HL-60 (cell line): Measurements from ENCODE around the gene RNFT2.
A peak's percentile ranks its signal among the peaks of the same experiment; 100 is the strongest.

ENCODE experiments used
- DNase-seq, 2 experiments: peaks; one replicate each; pipeline ENCODE4 v3.0.0-alpha.2; 2010 to 2020; ENCODE audit warnings: low read depth in 1 of 2, low spot score in 1 of 2
- H3K27ac ChIP-seq: fragments of 250-450 bp; sonication (Bioruptor Pico); replicated peaks from 2 replicates; pipeline ENCODE4 v1.5.1; 2020; ENCODE audit warnings: mild to moderate bottlenecking, moderate library complexity
- H3K27me3 ChIP-seq: fragments of 250-450 bp; sonication (Bioruptor Pico); 2 replicates; pipeline ENCODE4 v1.5.1; 2021; ENCODE audit warnings: mild to moderate bottlenecking, moderate library complexity; ENCODE audit not compliant: insufficient read depth, poor library complexity, severe bottlenecking
- H3K4me3 ChIP-seq: replicated peaks from 2 replicates; pipeline ENCODE4 v1.5.1; 2011; ENCODE audit warnings: mild to moderate bottlenecking, control low read depth, low read length; ENCODE audit not compliant: insufficient read depth
- GABPA ChIP-seq: IDR thresholded peaks from 2 replicates; pipeline ENCODE4 v1.6.1; 2012; ENCODE audit warnings: low read depth
- POLR2AphosphoS5 ChIP-seq: IDR thresholded peaks from 2 replicates; pipeline ENCODE4 v1.6.1; 2012; ENCODE audit warnings: low read depth
- SPI1 ChIP-seq: IDR thresholded peaks from 2 replicates; pipeline ENCODE4 v1.6.1; 2012; ENCODE audit warnings: low read depth, mild to moderate bottlenecking, borderline replicate concordance
- TF ChIP-seq, protein P1 (sequence below): IDR thresholded peaks from one replicate; pipeline ENCODE4 v1.5.1; 2011; ENCODE audit warnings: low read length, control low read depth, inconsistent platforms; ENCODE audit not compliant: insufficient read depth
- TF ChIP-seq, protein P2 (sequence below): IDR thresholded peaks from 2 replicates; pipeline ENCODE4 v1.6.1; 2012; ENCODE audit warnings: low read depth; ENCODE audit not compliant: insufficient replicate concordance

RNFT2 gene

DNA sequence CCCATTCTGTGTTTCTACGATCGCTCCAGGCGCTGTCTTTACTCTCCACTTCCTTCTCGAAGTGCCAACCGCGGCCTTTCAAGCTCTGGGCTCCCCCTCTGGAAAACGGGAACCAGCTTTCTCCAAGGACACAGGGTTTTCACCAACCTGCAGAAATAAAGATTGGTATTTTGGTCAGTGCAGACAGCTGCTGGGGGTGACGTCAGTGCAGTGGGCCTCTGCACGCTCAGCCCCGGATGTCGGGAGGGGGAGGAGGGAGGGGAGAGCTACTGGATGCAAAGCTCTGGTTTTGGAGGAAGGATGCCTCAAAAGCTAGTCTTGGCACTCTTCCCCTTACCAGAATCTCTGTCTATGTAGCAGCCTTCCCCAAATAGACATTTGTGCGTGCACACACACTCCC lies 123.2 kb downstream of the RNFT2 start:
- TF ChIP-seq GABPA, result no peak
- no peak for TF ChIP-seq SPI1
- peak in 1 of 2 experiments; percentile 17 for DNase-seq
- Histone ChIP-seq H3K27me3 (peaks cover 3% of the 10 kb centered on the region), H3K4me3 (no peak overlapping the region), H3K27ac (no peak overlapping the region)

DNA sequence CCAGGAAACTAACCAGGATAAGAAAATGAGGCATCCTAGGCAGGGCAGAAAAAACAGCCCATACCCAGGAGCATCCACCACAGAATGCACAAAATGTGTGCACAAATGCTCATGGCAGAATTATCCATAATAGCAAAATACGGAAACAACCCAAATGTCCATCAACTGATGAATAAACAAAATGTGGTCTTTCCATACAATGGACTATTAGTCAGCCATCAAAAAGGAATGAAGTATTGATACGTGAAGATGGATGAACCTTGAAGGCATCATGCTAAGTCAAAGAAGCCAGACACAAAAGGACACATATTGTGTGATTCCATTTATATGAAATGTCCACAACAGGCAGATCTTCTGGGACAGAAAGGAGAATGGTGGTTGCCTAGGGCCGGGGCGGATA lies 124.1 kb downstream of the RNFT2 start:
- peaks cover 3% of the 10 kb centered on the region for H3K27me3 ChIP-seq
- H3K27ac ChIP-seq, result no peak overlapping the region
- no peak for DNase-seq
- no peak for TF ChIP-seq SPI1
- H3K4me3 ChIP-seq, result no peak overlapping the region

DNA sequence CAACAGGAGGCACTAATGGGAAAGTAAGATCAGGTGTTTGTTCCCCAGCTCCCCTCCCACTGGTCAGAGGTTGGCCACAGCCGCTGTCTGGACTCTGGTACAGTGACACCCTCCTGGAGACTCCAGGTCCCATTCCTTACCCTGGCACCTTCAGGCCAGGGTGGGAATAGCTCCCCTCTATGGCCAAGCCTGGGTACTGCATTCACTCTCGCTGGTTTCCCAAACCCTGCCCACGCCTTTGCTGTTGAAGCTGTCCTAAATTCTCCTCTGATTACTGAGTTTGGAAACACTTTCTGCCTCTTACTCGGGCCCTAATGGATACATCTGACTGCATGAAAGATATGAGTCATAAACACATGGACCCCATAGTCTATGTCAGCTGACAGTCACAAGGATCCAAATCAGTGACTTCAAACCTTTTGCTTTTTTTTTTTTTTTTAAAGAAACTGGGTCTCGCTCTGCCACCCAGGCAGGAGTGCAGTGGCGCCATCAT lies 125.2 kb downstream of the RNFT2 start:
- Histone ChIP-seq H3K27ac (no peak overlapping the region), H3K4me3 (no peak overlapping the region), H3K27me3 (peaks cover 3% of the 10 kb centered on the region)
- no peak for TF ChIP-seq GABPA
- TF ChIP-seq, protein P1, sequence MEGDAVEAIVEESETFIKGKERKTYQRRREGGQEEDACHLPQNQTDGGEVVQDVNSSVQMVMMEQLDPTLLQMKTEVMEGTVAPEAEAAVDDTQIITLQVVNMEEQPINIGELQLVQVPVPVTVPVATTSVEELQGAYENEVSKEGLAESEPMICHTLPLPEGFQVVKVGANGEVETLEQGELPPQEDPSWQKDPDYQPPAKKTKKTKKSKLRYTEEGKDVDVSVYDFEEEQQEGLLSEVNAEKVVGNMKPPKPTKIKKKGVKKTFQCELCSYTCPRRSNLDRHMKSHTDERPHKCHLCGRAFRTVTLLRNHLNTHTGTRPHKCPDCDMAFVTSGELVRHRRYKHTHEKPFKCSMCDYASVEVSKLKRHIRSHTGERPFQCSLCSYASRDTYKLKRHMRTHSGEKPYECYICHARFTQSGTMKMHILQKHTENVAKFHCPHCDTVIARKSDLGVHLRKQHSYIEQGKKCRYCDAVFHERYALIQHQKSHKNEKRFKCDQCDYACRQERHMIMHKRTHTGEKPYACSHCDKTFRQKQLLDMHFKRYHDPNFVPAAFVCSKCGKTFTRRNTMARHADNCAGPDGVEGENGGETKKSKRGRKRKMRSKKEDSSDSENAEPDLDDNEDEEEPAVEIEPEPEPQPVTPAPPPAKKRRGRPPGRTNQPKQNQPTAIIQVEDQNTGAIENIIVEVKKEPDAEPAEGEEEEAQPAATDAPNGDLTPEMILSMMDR, result peak; percentile 46
- TF ChIP-seq SPI1, result no peak
- no peak for DNase-seq

DNA sequence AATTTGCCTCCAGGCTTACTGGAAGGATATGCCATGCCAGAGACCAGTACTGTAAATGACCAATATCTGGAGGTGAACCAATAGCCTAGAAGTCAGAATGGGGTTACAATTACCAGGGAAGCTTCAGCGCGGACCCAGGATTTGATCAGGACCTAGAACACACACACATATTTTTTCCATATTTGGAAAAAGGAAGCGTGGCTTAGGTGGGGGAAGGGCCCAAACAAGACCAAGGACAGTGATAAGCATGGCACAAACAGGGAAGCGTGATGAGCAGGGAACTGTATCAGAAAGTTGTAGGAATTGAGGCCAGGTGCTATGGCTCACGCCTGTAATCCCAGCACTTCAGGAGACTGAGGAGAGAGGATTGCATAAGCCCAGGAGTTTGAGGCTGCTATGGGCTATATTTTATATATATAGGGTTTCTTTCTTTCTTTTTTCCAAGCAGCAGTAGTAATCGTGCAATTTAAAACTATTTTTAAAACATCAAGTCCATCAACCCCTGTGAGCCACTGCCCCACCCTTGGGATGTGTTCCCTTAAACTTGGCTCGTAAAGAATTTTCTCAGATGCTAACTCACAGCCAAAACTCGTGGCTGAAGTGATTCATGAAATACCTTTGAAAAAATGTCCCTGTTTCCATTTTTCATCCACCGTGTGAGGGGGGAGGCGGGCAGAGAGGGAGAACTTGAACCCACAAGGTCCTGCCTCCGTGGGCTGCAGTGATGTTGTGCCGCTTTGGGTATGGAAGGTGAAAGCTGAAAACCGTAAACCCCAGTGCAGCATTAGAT lies 126.5 kb downstream of the RNFT2 start:
- no peak overlapping the region for H3K4me3 ChIP-seq
- peaks cover 3% of the 10 kb centered on the region for H3K27me3 ChIP-seq
- H3K27ac ChIP-seq, result no peak overlapping the region
- TF ChIP-seq POLR2AphosphoS5 (no peak), SPI1 (no peak), GABPA (no peak)
- TF ChIP-seq, protein P1, result no peak
- TF ChIP-seq, protein P2, sequence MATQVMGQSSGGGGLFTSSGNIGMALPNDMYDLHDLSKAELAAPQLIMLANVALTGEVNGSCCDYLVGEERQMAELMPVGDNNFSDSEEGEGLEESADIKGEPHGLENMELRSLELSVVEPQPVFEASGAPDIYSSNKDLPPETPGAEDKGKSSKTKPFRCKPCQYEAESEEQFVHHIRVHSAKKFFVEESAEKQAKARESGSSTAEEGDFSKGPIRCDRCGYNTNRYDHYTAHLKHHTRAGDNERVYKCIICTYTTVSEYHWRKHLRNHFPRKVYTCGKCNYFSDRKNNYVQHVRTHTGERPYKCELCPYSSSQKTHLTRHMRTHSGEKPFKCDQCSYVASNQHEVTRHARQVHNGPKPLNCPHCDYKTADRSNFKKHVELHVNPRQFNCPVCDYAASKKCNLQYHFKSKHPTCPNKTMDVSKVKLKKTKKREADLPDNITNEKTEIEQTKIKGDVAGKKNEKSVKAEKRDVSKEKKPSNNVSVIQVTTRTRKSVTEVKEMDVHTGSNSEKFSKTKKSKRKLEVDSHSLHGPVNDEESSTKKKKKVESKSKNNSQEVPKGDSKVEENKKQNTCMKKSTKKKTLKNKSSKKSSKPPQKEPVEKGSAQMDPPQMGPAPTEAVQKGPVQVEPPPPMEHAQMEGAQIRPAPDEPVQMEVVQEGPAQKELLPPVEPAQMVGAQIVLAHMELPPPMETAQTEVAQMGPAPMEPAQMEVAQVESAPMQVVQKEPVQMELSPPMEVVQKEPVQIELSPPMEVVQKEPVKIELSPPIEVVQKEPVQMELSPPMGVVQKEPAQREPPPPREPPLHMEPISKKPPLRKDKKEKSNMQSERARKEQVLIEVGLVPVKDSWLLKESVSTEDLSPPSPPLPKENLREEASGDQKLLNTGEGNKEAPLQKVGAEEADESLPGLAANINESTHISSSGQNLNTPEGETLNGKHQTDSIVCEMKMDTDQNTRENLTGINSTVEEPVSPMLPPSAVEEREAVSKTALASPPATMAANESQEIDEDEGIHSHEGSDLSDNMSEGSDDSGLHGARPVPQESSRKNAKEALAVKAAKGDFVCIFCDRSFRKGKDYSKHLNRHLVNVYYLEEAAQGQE, result no peak
- DNase-seq, result no peak

DNA sequence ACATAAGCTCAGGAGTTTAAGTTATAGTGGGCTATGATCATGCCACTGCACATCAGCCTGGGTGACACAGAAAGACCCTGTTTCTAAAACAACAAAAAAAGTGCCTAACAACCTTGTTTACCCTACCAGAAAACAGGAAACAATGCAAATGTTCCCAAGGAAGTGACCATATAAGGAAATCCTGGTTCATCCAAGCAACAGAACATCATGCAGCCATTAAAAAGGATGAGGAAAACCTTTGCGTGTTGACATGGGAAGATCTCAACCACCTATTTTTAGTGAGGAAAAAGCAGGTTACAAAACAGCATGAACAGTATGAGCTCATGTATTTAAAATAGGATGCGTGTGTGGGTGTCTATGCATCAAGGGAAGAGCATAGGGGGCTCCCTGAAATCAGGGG lies 129.4 kb downstream of the RNFT2 start:
- no peak overlapping the region for H3K27ac ChIP-seq
- no peak overlapping the region for H3K4me3 ChIP-seq
- no peaks in the 10 kb centered on the region for H3K27me3 ChIP-seq
- DNase-seq, result no peak
- TF ChIP-seq GABPA, result no peak
- TF ChIP-seq, protein P2, result no peak
- TF ChIP-seq, protein P1, result no peak
- TF ChIP-seq SPI1, result no peak
- no peak for TF ChIP-seq POLR2AphosphoS5
